Measurements from ENCODE around the gene MYZAP.

MYZAP gene

GRCh38 chr15:57563416-57563815, 28.3 kb upstream of the MYZAP start:
- DNase-seq (ENCODE audit: low read depth): no peak

- DNase-seq (ENCODE audit: low read depth): no peak
Measured at GRCh38 chr15:57565311-57565710, 26.4 kb upstream of the MYZAP start.

GRCh38 chr15:57566834-57567233, 24.9 kb upstream of the MYZAP start:
- DNase-seq (ENCODE audit: low read depth): no peak

- DNase-seq (ENCODE audit: low read depth): no peak
Measured at GRCh38 chr15:57567891-57568290, 23.8 kb upstream of the MYZAP start.

- DNase-seq (ENCODE audit: low read depth): no peak
Measured at GRCh38 chr15:57568299-57568698, 23.4 kb upstream of the MYZAP start.

- DNase-seq (ENCODE audit: low read depth): no peak
Measured at GRCh38 chr15:57570340-57570739, 21.4 kb upstream of the MYZAP start.

GRCh38 chr15:57570994-57571393, 20.7 kb upstream of the MYZAP start:
- DNase-seq (ENCODE audit: low read depth): peak; percentile 68

GRCh38 chr15:57571725-57572124, 20.0 kb upstream of the MYZAP start:
- no peak for DNase-seq (ENCODE audit: low read depth)

GRCh38 chr15:57572468-57572867, 19.2 kb upstream of the MYZAP start:
- DNase-seq (ENCODE audit: low read depth): no peak

GRCh38 chr15:57573151-57573550, 18.6 kb upstream of the MYZAP start:
- DNase-seq (ENCODE audit: low read depth): no peak

- no peak for DNase-seq (ENCODE audit: low read depth)
Measured at GRCh38 chr15:57575363-57575762, 16.3 kb upstream of the MYZAP start.

- no peak for DNase-seq (ENCODE audit: low read depth)
Measured at GRCh38 chr15:57578288-57578900, 13.3 kb upstream of the MYZAP start.

GRCh38 chr15:57580428-57580827, 11.3 kb upstream of the MYZAP start:
- DNase-seq (ENCODE audit: low read depth): no peak

- no peak for DNase-seq (ENCODE audit: low read depth)
Measured at GRCh38 chr15:57580866-57581265, 10.8 kb upstream of the MYZAP start.

- no peak for DNase-seq (ENCODE audit: low read depth)
Measured at GRCh38 chr15:57582090-57582489, 9.6 kb upstream of the MYZAP start.

- no peak for DNase-seq (ENCODE audit: low read depth)
Measured at GRCh38 chr15:57583282-57583681, 8.4 kb upstream of the MYZAP start.

GRCh38 chr15:57583720-57584119, 8.0 kb upstream of the MYZAP start:
- no peak for DNase-seq (ENCODE audit: low read depth)

GRCh38 chr15:57586661-57587424, 4.9 kb upstream of the MYZAP start:
- no peak for DNase-seq (ENCODE audit: low read depth)

GRCh38 chr15:57589281-57589680, 2.4 kb upstream of the MYZAP start:
- DNase-seq (ENCODE audit: low read depth): no peak

GRCh38 chr15:57589754-57590153, 1.9 kb upstream of the MYZAP start:
- no peak for DNase-seq (ENCODE audit: low read depth)

GRCh38 chr15:57591237-57591821, 375 bp upstream of the MYZAP start:
- no peak for DNase-seq (ENCODE audit: low read depth)

- no peak for DNase-seq (ENCODE audit: low read depth)
Measured at GRCh38 chr15:57592426-57592825, 722 bp downstream of the MYZAP start.

GRCh38 chr15:57592836-57593420, 1.2 kb downstream of the MYZAP start:
- no peak for DNase-seq (ENCODE audit: low read depth)

All from HS-5 (cell line).